Activated effector memory CD4-positive, alpha-beta T cell treated with anti-CD3 and anti-CD28 coated beads, Interleukin-2, amount 50 U/mL, for 16 hours (primary cell): Measurements from ENCODE around the gene PKHD1.

Experiments used
- DNase-seq: peaks from one replicate; pipeline ENCODE4 v3.0.0-alpha.2; 2020

The PKHD1 gene

GRCh38 chr6:51844336-51844735 lies 243.1 kb downstream of the PKHD1 start:
- no peak for DNase-seq

GRCh38 chr6:51843456-51844056 lies 243.9 kb downstream of the PKHD1 start:
- DNase-seq, result no peak

DNA sequence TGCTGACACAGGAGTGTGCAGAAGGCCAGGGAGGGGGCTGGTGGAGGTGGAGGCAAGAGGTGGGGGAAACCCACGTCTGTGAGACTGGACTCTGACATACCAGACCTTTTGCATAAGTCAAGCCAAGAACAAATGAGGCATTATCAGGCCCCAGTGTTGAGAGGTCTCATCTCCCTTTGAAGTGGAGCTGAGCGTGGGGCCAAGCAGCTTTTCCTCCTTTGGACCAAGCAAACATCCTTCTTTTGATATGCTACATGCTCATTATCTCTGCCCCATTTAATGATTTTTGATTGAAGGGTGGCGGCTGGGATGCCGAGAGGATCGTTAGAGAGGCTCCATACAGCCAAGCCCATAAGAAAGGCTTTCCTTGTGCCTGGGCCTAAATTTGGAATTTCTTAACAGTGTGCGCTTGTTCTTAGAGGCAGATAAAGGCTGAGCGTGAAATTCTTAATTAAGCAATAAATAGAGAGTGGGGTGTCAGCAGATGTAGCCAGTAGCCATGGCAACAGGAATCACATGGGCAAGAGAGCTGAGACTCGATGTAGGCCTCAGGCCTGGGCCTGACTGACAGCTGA lies 244.5 kb downstream of the PKHD1 start:
- no peak for DNase-seq

DNA sequence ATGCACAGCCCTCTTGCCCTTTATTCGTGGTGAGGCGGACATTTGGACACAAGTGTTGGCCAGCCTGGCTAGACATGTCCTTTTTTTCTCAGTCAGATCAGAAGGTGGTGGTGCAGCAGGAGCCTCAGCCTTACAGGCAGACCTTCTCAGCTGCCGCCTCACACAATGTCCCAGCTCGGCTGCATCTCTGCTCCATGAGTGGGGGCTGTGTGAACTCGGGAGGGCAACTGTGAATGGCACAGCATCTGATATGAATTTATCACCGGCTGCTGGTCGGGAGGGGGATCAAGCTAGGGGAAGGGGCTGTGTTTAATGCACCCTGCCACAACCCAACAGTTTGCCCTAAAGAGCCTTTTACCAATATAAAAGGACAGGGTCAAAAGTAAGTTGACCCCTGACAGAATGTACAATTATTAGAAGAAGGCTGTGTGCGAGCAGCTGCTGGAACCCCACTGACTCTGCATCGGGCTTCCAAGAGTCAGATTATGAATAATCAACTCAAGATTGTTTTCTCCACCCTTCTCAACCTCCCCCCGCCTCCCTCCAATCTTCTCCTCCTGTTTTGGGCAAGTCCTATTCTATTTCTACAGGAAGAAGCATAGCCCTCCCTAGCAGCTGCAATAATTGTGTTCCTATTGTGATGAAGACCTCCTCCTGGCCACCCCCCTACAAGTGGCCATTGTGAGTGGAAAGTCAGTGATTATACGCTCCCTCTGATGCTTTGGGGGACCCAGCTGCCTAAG lies 245.2 kb downstream of the PKHD1 start:
- DNase-seq, result no peak

DNA sequence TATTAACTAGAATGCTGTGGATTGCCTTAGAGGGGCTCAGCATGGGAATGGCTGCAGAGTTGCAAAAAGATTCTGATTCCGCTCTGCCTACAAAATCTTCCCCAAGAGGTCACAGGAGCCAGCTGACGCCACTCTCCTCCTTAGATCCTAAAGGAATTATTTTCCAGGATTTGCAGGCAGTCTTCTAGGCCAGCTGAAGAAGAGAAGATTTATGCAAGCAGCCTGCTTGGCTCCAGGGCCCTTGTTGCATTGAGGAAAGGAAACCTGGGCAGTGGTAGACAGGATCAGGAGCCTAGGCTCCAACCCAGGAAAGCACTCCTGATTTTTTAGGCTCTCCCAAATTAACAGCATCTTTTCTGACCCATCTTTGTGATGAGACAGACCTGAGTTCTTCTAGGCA lies 245.8 kb downstream of the PKHD1 start:
- no peak for DNase-seq

- DNase-seq, result no peak
Measured at GRCh38 chr6:51839726-51840374, 247.6 kb downstream of the PKHD1 start.

- DNase-seq, result no peak
Measured at GRCh38 chr6:51830666-51831065, 256.7 kb downstream of the PKHD1 start.

DNA sequence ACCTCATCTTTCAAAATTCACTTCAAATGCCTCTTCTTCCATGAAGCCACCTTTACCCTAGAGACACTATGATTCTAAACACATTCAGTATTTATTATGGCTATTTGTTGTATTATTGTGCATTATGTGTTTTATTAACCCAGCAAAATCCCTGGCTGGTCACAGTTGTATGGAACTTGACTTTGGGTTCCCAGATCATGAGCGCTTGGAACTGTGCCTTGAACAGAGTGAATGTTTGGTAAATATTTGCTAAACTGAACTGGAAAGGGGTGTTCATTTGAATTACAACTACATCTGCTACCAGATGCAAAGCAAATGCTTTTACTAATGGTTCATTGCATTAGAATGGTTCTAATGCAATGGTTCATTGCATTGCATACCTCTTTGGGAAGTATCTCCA lies 259.8 kb downstream of the PKHD1 start:
- DNase-seq, result no peak

- no peak for DNase-seq
Measured at GRCh38 chr6:51824940-51825339, 262.5 kb downstream of the PKHD1 start.

DNA sequence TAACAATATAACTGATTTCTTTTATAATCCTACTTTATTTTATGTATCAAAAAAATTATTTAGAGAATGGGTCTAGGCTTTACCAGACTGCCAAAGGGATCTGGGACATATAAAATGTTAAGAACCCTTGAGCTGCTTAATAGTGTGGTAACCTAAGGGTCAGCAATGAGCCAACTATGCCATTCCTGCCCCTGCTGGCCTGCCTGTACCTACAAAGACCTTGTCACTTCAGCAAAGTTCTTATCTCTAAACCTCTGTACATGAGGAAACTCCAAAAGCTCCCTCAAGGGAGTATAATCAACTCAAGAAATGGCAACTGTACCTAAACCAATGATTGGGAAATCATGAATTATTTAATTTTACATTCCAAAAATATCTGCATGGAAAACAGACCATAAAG lies 266.9 kb downstream of the PKHD1 start:
- DNase-seq, result no peak

- DNase-seq, result no peak
Measured at GRCh38 chr6:51818520-51819022, 268.8 kb downstream of the PKHD1 start.

- DNase-seq, result no peak
Measured at GRCh38 chr6:51817832-51818231, 269.6 kb downstream of the PKHD1 start.

GRCh38 chr6:51814418-51814817 lies 273.0 kb downstream of the PKHD1 start:
- no peak for DNase-seq

DNA sequence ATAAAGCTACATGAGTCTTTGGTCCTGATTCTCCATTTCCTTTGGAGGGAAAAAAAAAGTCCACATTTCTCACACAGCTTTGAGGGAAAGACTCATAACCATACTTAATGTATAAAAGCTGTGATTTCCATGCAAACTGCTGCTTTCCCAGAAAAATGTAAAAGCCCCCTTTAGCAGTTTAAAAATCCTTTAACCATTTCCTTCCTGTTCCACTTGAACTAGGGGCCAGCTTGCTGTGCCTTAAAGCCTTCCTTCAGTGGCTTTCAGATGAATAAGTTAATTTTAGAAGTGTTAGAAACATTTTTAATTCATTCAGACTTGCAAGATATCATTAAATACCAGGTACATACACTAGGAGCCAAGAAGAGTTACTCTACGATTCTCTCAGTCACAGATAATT lies 273.5 kb downstream of the PKHD1 start:
- DNase-seq, result no peak

- DNase-seq, result no peak
Measured at GRCh38 chr6:51812231-51812630, 275.2 kb downstream of the PKHD1 start.

- no peak for DNase-seq
Measured at GRCh38 chr6:51805517-51805916, 281.9 kb downstream of the PKHD1 start.

GRCh38 chr6:51800603-51801002 lies 286.8 kb downstream of the PKHD1 start:
- no peak for DNase-seq

DNA sequence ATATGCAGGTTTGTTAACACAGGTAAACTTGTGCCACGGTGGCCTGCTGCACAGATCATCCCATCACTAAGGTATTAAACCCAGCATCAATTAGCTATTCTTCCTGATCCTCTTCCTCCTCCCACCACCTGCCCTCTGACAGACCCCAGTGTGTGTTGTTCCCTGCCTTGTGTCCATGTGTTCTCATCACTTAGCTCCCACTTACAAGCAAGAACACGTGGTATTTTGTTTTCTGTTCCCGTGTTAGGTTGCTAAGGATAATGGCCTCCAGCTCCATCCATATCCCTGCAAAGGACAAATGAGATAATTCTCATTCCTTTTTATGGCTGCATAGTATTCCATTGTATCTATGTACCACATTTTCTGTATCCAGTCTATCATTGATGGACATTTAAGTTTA lies 294.0 kb downstream of the PKHD1 start:
- no peak for DNase-seq

DNA sequence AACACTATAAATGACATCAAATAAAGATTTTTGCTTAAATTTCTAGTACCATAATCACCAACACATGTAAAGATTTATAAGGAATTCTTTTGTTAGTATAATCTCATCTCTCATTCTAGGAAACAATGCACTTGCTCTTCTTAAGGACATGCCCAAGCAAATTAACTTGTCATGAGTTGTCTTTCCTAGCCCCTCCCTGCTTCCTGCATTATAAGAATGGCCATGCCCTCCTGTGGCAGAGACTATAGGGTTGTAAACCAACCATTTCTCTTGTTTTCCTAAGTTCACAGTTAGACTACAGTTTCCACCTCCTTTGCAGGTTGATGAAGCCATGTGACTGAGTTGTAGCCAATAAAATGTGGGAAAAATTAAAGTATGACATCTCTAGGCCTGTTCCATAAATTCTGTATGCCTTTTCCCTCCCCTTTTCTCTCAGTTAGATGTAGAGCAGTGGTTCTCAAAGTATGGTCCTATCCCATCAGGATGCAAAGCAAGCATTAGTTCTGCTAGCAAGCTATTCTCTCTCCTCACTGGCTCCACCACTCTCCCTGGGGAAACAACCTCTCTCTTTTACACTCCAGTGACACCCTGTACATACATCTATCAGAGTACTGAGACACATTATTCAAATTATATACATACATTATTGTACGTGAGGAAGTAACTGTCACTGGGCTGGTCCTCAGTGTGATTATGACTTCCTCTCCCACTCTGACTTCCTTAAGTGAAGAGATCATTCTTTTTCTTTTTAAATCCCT lies 295.0 kb downstream of the PKHD1 start:
- DNase-seq, result no peak

DNA sequence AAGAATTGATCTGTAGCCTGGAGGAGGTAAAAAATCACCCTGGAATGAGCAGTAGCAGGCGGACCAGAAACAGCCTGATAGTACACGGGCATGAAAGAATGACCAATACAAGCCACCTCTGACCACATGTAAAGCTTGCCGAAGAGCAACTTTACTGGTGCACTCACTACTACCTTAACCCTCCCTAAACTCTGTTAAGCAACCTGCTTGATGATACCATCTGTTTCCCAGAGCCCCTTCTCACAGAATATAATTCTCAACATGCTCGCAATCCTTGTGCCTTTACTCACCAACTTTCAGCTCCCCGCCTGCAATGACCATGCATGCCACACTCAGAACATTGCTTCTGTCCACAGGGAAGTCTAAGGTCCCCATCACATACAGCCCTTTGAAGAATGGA lies 296.5 kb downstream of the PKHD1 start:
- DNase-seq, result no peak

DNA sequence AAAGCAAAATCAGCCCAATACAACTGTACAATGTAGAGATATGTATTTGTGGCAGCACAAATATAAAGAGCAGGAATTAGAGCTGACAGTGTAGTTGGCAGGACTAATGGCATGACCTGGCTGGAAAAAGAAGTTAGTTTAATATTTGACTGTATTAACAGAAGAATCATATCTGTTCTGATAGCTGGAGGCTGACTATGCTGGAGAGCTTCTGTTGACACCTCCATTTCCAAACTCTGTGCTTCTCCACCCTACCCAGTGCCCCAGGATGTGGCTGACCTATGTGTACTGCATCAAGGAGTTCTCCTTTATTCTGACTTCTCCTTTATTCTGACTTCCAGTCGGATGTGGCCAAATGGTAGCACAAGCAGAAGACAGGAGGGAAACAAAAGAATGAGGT lies 299.3 kb downstream of the PKHD1 start:
- DNase-seq, result no peak

- DNase-seq, result no peak
Measured at GRCh38 chr6:51778666-51779065, 308.7 kb downstream of the PKHD1 start.

- no peak for DNase-seq
Measured at GRCh38 chr6:51777618-51778017, 309.8 kb downstream of the PKHD1 start.
